HG03558 (cell line): ENCODE data around the gene PPP4R3A.
"Not testable (repeated sequence)": the region's sequence is repeated elsewhere in the genome, so short reads cannot be mapped to it uniquely, and the experiment has no call there.

Experiments used
- ATAC-seq: cut with Tn5 transposase; IDR thresholded peaks from one replicate; pipeline ENCODE4 v1.9.1; 2021; ENCODE audit warnings: moderate number of reproducible peaks; ENCODE audit not compliant: unreplicated experiment; ENCODE audit errors: extremely low read depth

PPP4R3A gene

GRCh38 chr14:91506226-91506625, 3.9 kb downstream of the PPP4R3A start:
- no peak for ATAC-seq

- no peak for ATAC-seq
Observed at GRCh38 chr14:91503000-91503504, 7.1 kb downstream of the PPP4R3A start.

GRCh38 chr14:91501951-91502930, 7.9 kb downstream of the PPP4R3A start:
- ATAC-seq: no peak

- ATAC-seq: no peak
Observed at GRCh38 chr14:91501348-91501747, 8.8 kb downstream of the PPP4R3A start.

- ATAC-seq: no peak
Observed at GRCh38 chr14:91496790-91497189, 13.3 kb downstream of the PPP4R3A start.

- not testable (repeated sequence) for ATAC-seq
Observed at GRCh38 chr14:91494392-91495065, 15.6 kb downstream of the PPP4R3A start.

- no peak for ATAC-seq
Observed at GRCh38 chr14:91493169-91493568, 16.9 kb downstream of the PPP4R3A start.

- no peak for ATAC-seq
Observed at GRCh38 chr14:91484744-91485143, 25.4 kb downstream of the PPP4R3A start.

- no peak for ATAC-seq
Observed at GRCh38 chr14:91484186-91484585, 25.9 kb downstream of the PPP4R3A start.

- ATAC-seq: no peak
Observed at GRCh38 chr14:91482263-91483013, 27.7 kb downstream of the PPP4R3A start.

- ATAC-seq: no peak
Observed at GRCh38 chr14:91477388-91477787, 32.7 kb downstream of the PPP4R3A start.

GRCh38 chr14:91473046-91473445, 37.1 kb downstream of the PPP4R3A start:
- no peak for ATAC-seq

GRCh38 chr14:91470216-91470615, 39.9 kb downstream of the PPP4R3A start:
- ATAC-seq: no peak

- no peak for ATAC-seq
Observed at GRCh38 chr14:91466192-91466591, 43.9 kb downstream of the PPP4R3A start.

GRCh38 chr14:91464615-91465205, 45.4 kb downstream of the PPP4R3A start:
- no peak for ATAC-seq

- no peak for ATAC-seq
Observed at GRCh38 chr14:91458612-91459011, 51.5 kb downstream of the PPP4R3A start.

- no peak for ATAC-seq
Observed at GRCh38 chr14:91456283-91456682, 53.8 kb downstream of the PPP4R3A start.

- no peak for ATAC-seq
Observed at GRCh38 chr14:91454580-91454979, 55.5 kb downstream of the PPP4R3A start.

GRCh38 chr14:91454155-91454554, 56.0 kb downstream of the PPP4R3A start:
- ATAC-seq: no peak

GRCh38 chr14:91453744-91454143, 56.4 kb downstream of the PPP4R3A start:
- ATAC-seq: no peak
